Neural cell (in vitro differentiated cells): ENCODE measurements around the gene TUBB. TPM values are rescaled to one million over a fixed set of nuclear protein-coding genes. Genes with fewer than 3 reads are reported as not detected.
A peak's percentile ranks its signal among the peaks of the same experiment; 100 is the strongest.

Experiments used
- H2AFZ ChIP-seq: fragments of 200-600, 300-800 bp; sonication (generic), shearing (Covaris generic); 2 replicates; pipeline ENCODE4 v1.6.0; 2014; ENCODE audit warnings: low read depth, mild to moderate bottlenecking, antibody characterized with exemption, low read length, moderate library complexity
- H3F3A ChIP-seq: fragments of 200-600 bp; shearing (Covaris generic); 2 replicates; pipeline ENCODE4 v1.6.1; 2016; ENCODE audit warnings: mild to moderate bottlenecking, moderate library complexity, mixed read lengths, antibody characterized with exemption, low read length; ENCODE audit not compliant: insufficient read depth, poor library complexity, severe bottlenecking
- H3K27ac ChIP-seq: fragments of 200-600, 300-800 bp; sonication (generic), shearing (Covaris generic); 2 replicates; pipeline ENCODE4 v1.5.1; 2014; ENCODE audit warnings: mild to moderate bottlenecking, low read length, moderate library complexity
- H3K27me3 ChIP-seq: fragments of 300-800, 200-600 bp; sonication (generic), shearing (Covaris generic); 2 replicates; pipeline ENCODE4 v1.6.0; 2014; ENCODE audit warnings: mild to moderate bottlenecking, low read depth, low read length, moderate library complexity; ENCODE audit not compliant: insufficient read depth
- H3K36me3 ChIP-seq: fragments of 300-800, 200-600 bp; sonication (generic), shearing (Covaris generic); 2 replicates; pipeline ENCODE4 v1.5.1; 2014; ENCODE audit warnings: mild to moderate bottlenecking, antibody characterized with exemption, low read length, moderate library complexity; ENCODE audit not compliant: insufficient read depth
- H3K4me2 ChIP-seq: fragments of 300-800, 200-600 bp; sonication (generic), shearing (Covaris generic); 2 replicates; pipeline ENCODE4 v1.6.0; 2014; ENCODE audit warnings: mild to moderate bottlenecking, low read length
- H3K4me3 ChIP-seq: fragments of 300-800, 200-600 bp; sonication (generic), shearing (Covaris generic); 2 replicates; pipeline ENCODE4 v1.5.1; 2014; ENCODE audit warnings: mild to moderate bottlenecking, low read length, moderate library complexity
- H3K79me2 ChIP-seq: fragments of 200-600 bp; shearing (Covaris generic); replicated peaks from 2 replicates; pipeline ENCODE4 v1.6.0; 2014; ENCODE audit warnings: mild to moderate bottlenecking, low read length, moderate library complexity; ENCODE audit not compliant: insufficient read depth
- H3K9ac ChIP-seq: fragments of 300-800, 200-600 bp; sonication (generic), shearing (Covaris generic); 2 replicates; pipeline ENCODE4 v1.6.1; 2016; ENCODE audit warnings: mild to moderate bottlenecking, low read length, mixed read lengths
- H3K9me2 ChIP-seq: fragments of 200-600 bp; shearing (Covaris generic); 2 replicates; pipeline ENCODE4 v1.6.1; 2016; ENCODE audit warnings: mild to moderate bottlenecking, low read length, mixed read lengths; ENCODE audit not compliant: insufficient read depth
- H3K9me3 ChIP-seq: fragments of 200-600, 300-800 bp; sonication (generic), shearing (Covaris generic); 2 replicates; pipeline ENCODE4 v1.6.1; 2016; ENCODE audit warnings: mild to moderate bottlenecking, mixed run types, low read length, moderate library complexity, mixed read lengths
- H4K20me1 ChIP-seq: fragments of 200-600 bp; shearing (Covaris generic); 2 replicates; pipeline ENCODE4 v1.6.1; 2016; ENCODE audit warnings: mild to moderate bottlenecking, mixed run types; ENCODE audit not compliant: insufficient read depth
- CTCF ChIP-seq: fragments of 450-650 bp; IDR thresholded peaks from 2 replicates; pipeline ENCODE4 v1.5.1; 2014; ENCODE audit warnings: antibody characterized with exemption, mild to moderate bottlenecking, moderate library complexity; ENCODE audit not compliant: poor library complexity, severe bottlenecking
- EP300 ChIP-seq: fragments of 450-650 bp; conservative IDR thresholded peaks from 2 replicates; pipeline ENCODE4 v1.6.1; 2014; ENCODE audit warnings: antibody characterized with exemption, mild to moderate bottlenecking, moderate library complexity; ENCODE audit not compliant: poor library complexity, severe bottlenecking
- EZH2 ChIP-seq: fragments of 200-600, 300-800 bp; shearing (Covaris generic), sonication (generic); IDR thresholded peaks from 2 replicates; pipeline ENCODE4 v1.6.1; 2014; ENCODE audit warnings: antibody characterized with exemption, low read length, borderline replicate concordance, mild to moderate bottlenecking; ENCODE audit not compliant: insufficient read depth, poor library complexity, severe bottlenecking
- MXI1 ChIP-seq: fragments of 450-650 bp; conservative IDR thresholded peaks from 2 replicates; pipeline ENCODE4 v1.6.1; 2014; ENCODE audit warnings: antibody characterized with exemption, mild to moderate bottlenecking; ENCODE audit not compliant: poor library complexity, severe bottlenecking
- POLR2AphosphoS5 ChIP-seq: IDR thresholded peaks from 2 replicates; pipeline ENCODE4 v1.6.1; 2012
- RAD21 ChIP-seq: fragments of 450-650 bp; conservative IDR thresholded peaks from 2 replicates; pipeline ENCODE4 v1.6.1; 2014; ENCODE audit warnings: antibody characterized with exemption, mild to moderate bottlenecking, moderate library complexity
- REST ChIP-seq: IDR thresholded peaks from 2 replicates; pipeline ENCODE4 v1.6.1; 2012; ENCODE audit warnings: borderline replicate concordance
- SMC3 ChIP-seq: fragments of 450-650 bp; conservative IDR thresholded peaks from 2 replicates; pipeline ENCODE4 v1.6.1; 2014; ENCODE audit warnings: antibody characterized with exemption, mild to moderate bottlenecking, moderate library complexity; ENCODE audit not compliant: poor library complexity
- TAF1 ChIP-seq: IDR thresholded peaks from 2 replicates; pipeline ENCODE4 v1.6.1; 2012; ENCODE audit warnings: low read depth
- polyA plus RNA-seq: library from polyadenylated mRNA; depleted of rRNA; stranded (reverse); fragments of >200 nt; gene quantifications from 2 replicates; pipeline ENCODE4 v1.2.3, GENCODE V29; 2014

The TUBB gene
- polyA plus RNA-seq, 1 donor from 2014 or later: 711 TPM

- Histone ChIP-seq H3K9ac (peak overlapping the region; percentile 100), H3K27me3 (no peaks in the 10 kb centered on the region), H3K79me2 (peaks cover 87% of the 10 kb centered on the region), H3K4me2 (peak overlapping the region; percentile 94), H3K4me3 (peak overlapping the region; percentile 99), H3K9me2 (no peaks in the 10 kb centered on the region), H3K9me3 (no peaks in the 10 kb centered on the region), H4K20me1 (peaks cover 44% of the 10 kb centered on the region), H2AFZ (no peak overlapping the region), H3F3A (no peaks in the 10 kb centered on the region), H3K27ac (no peak overlapping the region), H3K36me3 (no peaks in the 10 kb centered on the region)
- TF ChIP-seq SMC3: no peak
- no peak for TF ChIP-seq REST
- TF ChIP-seq TAF1: no peak
- no peak for TF ChIP-seq RAD21
- no peak for TF ChIP-seq CTCF
- no peak for TF ChIP-seq EP300
- no peak for TF ChIP-seq EZH2
These were observed 35.6 kb upstream of the TUBB start for GRCh38 chr6:30684386-30685156.

GRCh38 chr6:30685157-30686008, 34.8 kb upstream of the TUBB start:
- no peaks in the 10 kb centered on the region for H3K27me3 ChIP-seq
- H3F3A ChIP-seq: no peaks in the 10 kb centered on the region
- peak overlapping the region; percentile 99 for H3K4me3 ChIP-seq
- no peaks in the 10 kb centered on the region for H3K9me3 ChIP-seq
- peaks cover 36% of the 10 kb centered on the region for H4K20me1 ChIP-seq
- H3K4me2 ChIP-seq: peak overlapping the region; percentile 85
- H3K9ac ChIP-seq: peak overlapping the region; percentile 100
- TF ChIP-seq RAD21 (no peak), EP300 (no peak), EZH2 (no peak), POLR2AphosphoS5 (no peak), REST (no peak), TAF1 (no peak), MXI1 (no peak), SMC3 (no peak), CTCF (no peak)
- no peak overlapping the region for H2AFZ ChIP-seq
- peak overlapping the region; percentile 94 for H3K27ac ChIP-seq
- peaks cover 84% of the 10 kb centered on the region for H3K79me2 ChIP-seq
- H3K9me2 ChIP-seq: no peaks in the 10 kb centered on the region
- no peaks in the 10 kb centered on the region for H3K36me3 ChIP-seq
